ENCODE measurements around the gene ADAM19.

The ADAM19 gene

GRCh38 chr5:157535042-157535865, 40.3 kb downstream of the ADAM19 start:
- Histone ChIP-seq H4K20me1 (ENCODE audit: insufficient read depth, low read length, poor library complexity, severe bottlenecking) (no peaks in the 10 kb centered on the region), H3F3A (ENCODE audit: low read depth) (no peaks in the 10 kb centered on the region), H3K9ac (ENCODE audit: low read depth, low read length, poor library complexity, severe bottlenecking) (no peak overlapping the region), H3K27me3 (ENCODE audit: insufficient read depth, low read length, poor library complexity, severe bottlenecking) (no peaks in the 10 kb centered on the region), H3K4me3 (ENCODE audit: low read length, poor library complexity, severe bottlenecking) (no peak overlapping the region), H3K4me2 (ENCODE audit: low read depth, low read length, poor library complexity, severe bottlenecking) (no peak overlapping the region), H3K4me1 (ENCODE audit: insufficient read depth, low read length, poor library complexity, severe bottlenecking) (peaks cover under 1% of the 10 kb centered on the region), H3K36me3 (ENCODE audit: insufficient read depth, low read length) (no peaks in the 10 kb centered on the region), H2AFZ (ENCODE audit: low read length) (no peak overlapping the region), H3K9me2 (replicated peaks; ENCODE audit: low read depth, low read length) (no peaks in the 10 kb centered on the region), H3K79me2 (ENCODE audit: insufficient read depth, low read length) (no peaks in the 10 kb centered on the region), H3K9me3 (ENCODE audit: insufficient read depth, low read depth, low read length) (no peaks in the 10 kb centered on the region)
- no peak for TF ChIP-seq EZH2phosphoT487 (IDR thresholded peaks at IDR 0.05; ENCODE audit: borderline replicate concordance)
- no peak for TF ChIP-seq CTCF (conservative IDR thresholded peaks at IDR 0.05; ENCODE audit: low read length)

GRCh38 chr5:157533011-157533481, 42.5 kb downstream of the ADAM19 start:
- no peaks in the 10 kb centered on the region for H3K27me3 ChIP-seq (ENCODE audit: insufficient read depth, low read length, poor library complexity, severe bottlenecking)
- H3K4me3 ChIP-seq (ENCODE audit: low read length, poor library complexity, severe bottlenecking): no peak overlapping the region
- H3K4me1 ChIP-seq (ENCODE audit: insufficient read depth, low read length, poor library complexity, severe bottlenecking): no peaks in the 10 kb centered on the region
- no peaks in the 10 kb centered on the region for H3K79me2 ChIP-seq (ENCODE audit: insufficient read depth, low read length)
- H3F3A ChIP-seq (ENCODE audit: low read depth): no peaks in the 10 kb centered on the region
- no peaks in the 10 kb centered on the region for H3K9me3 ChIP-seq (ENCODE audit: insufficient read depth, low read depth, low read length)
- no peaks in the 10 kb centered on the region for H3K9me2 ChIP-seq (replicated peaks; ENCODE audit: low read depth, low read length)
- no peak overlapping the region for H3K9ac ChIP-seq (ENCODE audit: low read depth, low read length, poor library complexity, severe bottlenecking)
- no peaks in the 10 kb centered on the region for H4K20me1 ChIP-seq (ENCODE audit: insufficient read depth, low read length, poor library complexity, severe bottlenecking)
- no peaks in the 10 kb centered on the region for H3K36me3 ChIP-seq (ENCODE audit: insufficient read depth, low read length)
- no peak overlapping the region for H2AFZ ChIP-seq (ENCODE audit: low read length)
- TF ChIP-seq CTCF (conservative IDR thresholded peaks at IDR 0.05; ENCODE audit: low read length): no peak
- no peak for TF ChIP-seq EZH2phosphoT487 (IDR thresholded peaks at IDR 0.05; ENCODE audit: borderline replicate concordance)
- H3K4me2 ChIP-seq (ENCODE audit: low read depth, low read length, poor library complexity, severe bottlenecking): no peak overlapping the region

- no peaks in the 10 kb centered on the region for H3K4me1 ChIP-seq (ENCODE audit: insufficient read depth, low read length, poor library complexity, severe bottlenecking)
- H3K36me3 ChIP-seq (ENCODE audit: insufficient read depth, low read length): no peaks in the 10 kb centered on the region
- no peaks in the 10 kb centered on the region for H3F3A ChIP-seq (ENCODE audit: low read depth)
- no peak overlapping the region for H3K9ac ChIP-seq (ENCODE audit: low read depth, low read length, poor library complexity, severe bottlenecking)
- H3K79me2 ChIP-seq (ENCODE audit: insufficient read depth, low read length): no peaks in the 10 kb centered on the region
- H3K4me2 ChIP-seq (ENCODE audit: low read depth, low read length, poor library complexity, severe bottlenecking): no peak overlapping the region
- no peaks in the 10 kb centered on the region for H3K27me3 ChIP-seq (ENCODE audit: insufficient read depth, low read length, poor library complexity, severe bottlenecking)
- no peaks in the 10 kb centered on the region for H4K20me1 ChIP-seq (ENCODE audit: insufficient read depth, low read length, poor library complexity, severe bottlenecking)
- TF ChIP-seq CTCF (conservative IDR thresholded peaks at IDR 0.05; ENCODE audit: low read length) (no peak), EZH2phosphoT487 (IDR thresholded peaks at IDR 0.05; ENCODE audit: borderline replicate concordance) (no peak)
- no peak overlapping the region for H2AFZ ChIP-seq (ENCODE audit: low read length)
- no peak overlapping the region for H3K4me3 ChIP-seq (ENCODE audit: low read length, poor library complexity, severe bottlenecking)
- no peaks in the 10 kb centered on the region for H3K9me3 ChIP-seq (ENCODE audit: insufficient read depth, low read depth, low read length)
- no peaks in the 10 kb centered on the region for H3K9me2 ChIP-seq (replicated peaks; ENCODE audit: low read depth, low read length)
Measured at GRCh38 chr5:157532022-157532421, 43.6 kb downstream of the ADAM19 start.

Data from Loucy (cell line).